GM12878 (cell line): Measurements from ENCODE around the gene OSBPL3. TPM values are rescaled to one million over a fixed set of nuclear protein-coding genes. Genes with fewer than 3 reads are reported as not detected.

Experiments
- BMI1 ChIP-seq: fragments of 450-650 bp; IDR thresholded peaks from 2 replicates; pipeline ENCODE4 v1.6.1; 2016; ENCODE audit warnings: mild to moderate bottlenecking, moderate library complexity, borderline replicate concordance
- CEBPB ChIP-seq, 2 experiments: fragments of 150-350 bp in 1 of 2; IDR thresholded peaks; 2 replicates each; pipeline ENCODE4 v1.6.1; 2012 to 2014; ENCODE audit warnings: low read depth in 2 of 2, low read length in 2 of 2, borderline replicate concordance in 1 of 2, inconsistent platforms in 1 of 2
- HDGF ChIP-seq: fragments of 450-650 bp; IDR thresholded peaks from 2 replicates; pipeline ENCODE4 v1.6.1; 2016; ENCODE audit warnings: antibody characterized with exemption
- KAT2A ChIP-seq: conservative IDR thresholded peaks from 2 replicates; pipeline ENCODE4 v1.6.1; 2011; ENCODE audit warnings: low read depth, low read length; ENCODE audit not compliant: control insufficient read depth
- MTA2 ChIP-seq: fragments of 450-650 bp; IDR thresholded peaks from 2 replicates; pipeline ENCODE4 v1.6.1; 2016; ENCODE audit warnings: low read depth, mild to moderate bottlenecking, moderate library complexity
- MYC ChIP-seq: IDR thresholded peaks from 2 replicates; pipeline ENCODE4 v1.6.1; 2011; ENCODE audit warnings: mild to moderate bottlenecking, low read length, moderate library complexity, inconsistent platforms; ENCODE audit not compliant: insufficient read depth, insufficient replicate concordance, insufficient read length, severe bottlenecking
- NFYB ChIP-seq: IDR thresholded peaks from 2 replicates; pipeline ENCODE4 v1.6.1; 2011; ENCODE audit warnings: low read depth, mild to moderate bottlenecking, low read length, improper control_type of control experiment, moderate library complexity; ENCODE audit not compliant: insufficient read depth
- PML ChIP-seq: IDR thresholded peaks from 2 replicates; pipeline ENCODE4 v1.6.1; 2012; ENCODE audit warnings: low read length, inconsistent platforms
- POLR2AphosphoS5 ChIP-seq: IDR thresholded peaks from 2 replicates; pipeline ENCODE4 v1.6.1; 2011; ENCODE audit warnings: mild to moderate bottlenecking, low read length, inconsistent platforms
- RELA ChIP-seq: fragments of 450-650 bp; IDR thresholded peaks from 2 replicates; pipeline ENCODE4 v1.8.0; 2014; ENCODE audit warnings: borderline replicate concordance; ENCODE audit not compliant: partially characterized antibody
- TARDBP ChIP-seq: IDR thresholded peaks from 2 replicates; pipeline ENCODE4 v1.6.1; 2016; ENCODE audit warnings: borderline replicate concordance
- TCF7 ChIP-seq: IDR thresholded peaks from 2 replicates; pipeline ENCODE4 v1.6.1; 2014; ENCODE audit warnings: antibody characterized with exemption, borderline replicate concordance
- ZNF622 ChIP-seq: fragments of 450-650 bp; IDR thresholded peaks from 2 replicates; pipeline ENCODE4 v1.6.1; 2017; ENCODE audit warnings: mild to moderate bottlenecking, inconsistent platforms
- polyA plus RNA-seq, 11 experiments: library from polyadenylated mRNA; depleted of rRNA in 4 of 11; unstranded in 6 of 11; stranded (reverse) in 5 of 11; fragments of >200 nt; fragmentation: Nextera tagmentation in 4 of 11; fragmentation: Illumina TruSeq in 1 of 11; extraction: Ambion mirVana in 4 of 11; extraction: Trizol in 1 of 11; gene quantifications; 1 replicate in 1 of 11; 2 replicates in 10 of 11; pipeline versions ENCODE4 v1.2.1 to v1.2.3, GENCODE V29; 2011 to 2016; ENCODE audit warnings: inconsistent platforms in 2 of 11, missing spikeins in 2 of 11, low read depth in 1 of 11
- total RNA-seq, 4 experiments: library from RNA; depleted of rRNA in 3 of 4; stranded (reverse); fragments of >200 nt in 3 of 4; fragmentation: Illumina TruSeq in 1 of 4; extraction: Trizol in 1 of 4; gene quantifications; 2 replicates each; pipeline versions ENCODE4 v1.2.1 to v1.2.3, GENCODE V29; 2013 to 2021
- TF ChIP-seq, protein P1 (sequence below): fragments of 450-650 bp; IDR thresholded peaks from 2 replicates; pipeline ENCODE4 v1.6.1; 2017; ENCODE audit warnings: mild to moderate bottlenecking, moderate library complexity
- TF ChIP-seq, protein P2 (sequence below): IDR thresholded peaks from 2 replicates; pipeline ENCODE4 v1.6.1; 2012; ENCODE audit warnings: improper control_type of control experiment, low read depth, low read length; ENCODE audit not compliant: insufficient replicate concordance
- TF ChIP-seq, protein P3 (sequence below): fragments of 450-650 bp; IDR thresholded peaks from 2 replicates; pipeline ENCODE4 v1.6.1; 2017; ENCODE audit warnings: mild to moderate bottlenecking, moderate library complexity

The OSBPL3 gene
- total and polyA plus RNA-seq, 10 of the 15 experiments (the other 5 are each of a cell fraction or from before 2014, with no cell fraction given) = 6.1 to 46.6 (median 27.0) TPM

GRCh38 chr7:24979863-24980533 lies at the start of gene OSBPL3 (continued):
- TF ChIP-seq, protein P1, sequence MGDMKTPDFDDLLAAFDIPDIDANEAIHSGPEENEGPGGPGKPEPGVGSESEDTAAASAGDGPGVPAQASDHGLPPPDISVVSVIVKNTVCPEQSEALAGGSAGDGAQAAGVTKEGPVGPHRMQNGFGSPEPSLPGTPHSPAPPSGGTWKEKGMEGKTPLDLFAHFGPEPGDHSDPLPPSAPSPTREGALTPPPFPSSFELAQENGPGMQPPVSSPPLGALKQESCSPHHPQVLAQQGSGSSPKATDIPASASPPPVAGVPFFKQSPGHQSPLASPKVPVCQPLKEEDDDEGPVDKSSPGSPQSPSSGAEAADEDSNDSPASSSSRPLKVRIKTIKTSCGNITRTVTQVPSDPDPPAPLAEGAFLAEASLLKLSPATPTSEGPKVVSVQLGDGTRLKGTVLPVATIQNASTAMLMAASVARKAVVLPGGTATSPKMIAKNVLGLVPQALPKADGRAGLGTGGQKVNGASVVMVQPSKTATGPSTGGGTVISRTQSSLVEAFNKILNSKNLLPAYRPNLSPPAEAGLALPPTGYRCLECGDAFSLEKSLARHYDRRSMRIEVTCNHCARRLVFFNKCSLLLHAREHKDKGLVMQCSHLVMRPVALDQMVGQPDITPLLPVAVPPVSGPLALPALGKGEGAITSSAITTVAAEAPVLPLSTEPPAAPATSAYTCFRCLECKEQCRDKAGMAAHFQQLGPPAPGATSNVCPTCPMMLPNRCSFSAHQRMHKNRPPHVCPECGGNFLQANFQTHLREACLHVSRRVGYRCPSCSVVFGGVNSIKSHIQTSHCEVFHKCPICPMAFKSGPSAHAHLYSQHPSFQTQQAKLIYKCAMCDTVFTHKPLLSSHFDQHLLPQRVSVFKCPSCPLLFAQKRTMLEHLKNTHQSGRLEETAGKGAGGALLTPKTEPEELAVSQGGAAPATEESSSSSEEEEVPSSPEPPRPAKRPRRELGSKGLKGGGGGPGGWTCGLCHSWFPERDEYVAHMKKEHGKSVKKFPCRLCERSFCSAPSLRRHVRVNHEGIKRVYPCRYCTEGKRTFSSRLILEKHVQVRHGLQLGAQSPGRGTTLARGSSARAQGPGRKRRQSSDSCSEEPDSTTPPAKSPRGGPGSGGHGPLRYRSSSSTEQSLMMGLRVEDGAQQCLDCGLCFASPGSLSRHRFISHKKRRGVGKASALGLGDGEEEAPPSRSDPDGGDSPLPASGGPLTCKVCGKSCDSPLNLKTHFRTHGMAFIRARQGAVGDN = no peak
- TF ChIP-seq TARDBP = peak; percentile 33; the same call in 1 of the 2 replicates
- TF ChIP-seq ZNF622 = no peak
- TF ChIP-seq, protein P2, sequence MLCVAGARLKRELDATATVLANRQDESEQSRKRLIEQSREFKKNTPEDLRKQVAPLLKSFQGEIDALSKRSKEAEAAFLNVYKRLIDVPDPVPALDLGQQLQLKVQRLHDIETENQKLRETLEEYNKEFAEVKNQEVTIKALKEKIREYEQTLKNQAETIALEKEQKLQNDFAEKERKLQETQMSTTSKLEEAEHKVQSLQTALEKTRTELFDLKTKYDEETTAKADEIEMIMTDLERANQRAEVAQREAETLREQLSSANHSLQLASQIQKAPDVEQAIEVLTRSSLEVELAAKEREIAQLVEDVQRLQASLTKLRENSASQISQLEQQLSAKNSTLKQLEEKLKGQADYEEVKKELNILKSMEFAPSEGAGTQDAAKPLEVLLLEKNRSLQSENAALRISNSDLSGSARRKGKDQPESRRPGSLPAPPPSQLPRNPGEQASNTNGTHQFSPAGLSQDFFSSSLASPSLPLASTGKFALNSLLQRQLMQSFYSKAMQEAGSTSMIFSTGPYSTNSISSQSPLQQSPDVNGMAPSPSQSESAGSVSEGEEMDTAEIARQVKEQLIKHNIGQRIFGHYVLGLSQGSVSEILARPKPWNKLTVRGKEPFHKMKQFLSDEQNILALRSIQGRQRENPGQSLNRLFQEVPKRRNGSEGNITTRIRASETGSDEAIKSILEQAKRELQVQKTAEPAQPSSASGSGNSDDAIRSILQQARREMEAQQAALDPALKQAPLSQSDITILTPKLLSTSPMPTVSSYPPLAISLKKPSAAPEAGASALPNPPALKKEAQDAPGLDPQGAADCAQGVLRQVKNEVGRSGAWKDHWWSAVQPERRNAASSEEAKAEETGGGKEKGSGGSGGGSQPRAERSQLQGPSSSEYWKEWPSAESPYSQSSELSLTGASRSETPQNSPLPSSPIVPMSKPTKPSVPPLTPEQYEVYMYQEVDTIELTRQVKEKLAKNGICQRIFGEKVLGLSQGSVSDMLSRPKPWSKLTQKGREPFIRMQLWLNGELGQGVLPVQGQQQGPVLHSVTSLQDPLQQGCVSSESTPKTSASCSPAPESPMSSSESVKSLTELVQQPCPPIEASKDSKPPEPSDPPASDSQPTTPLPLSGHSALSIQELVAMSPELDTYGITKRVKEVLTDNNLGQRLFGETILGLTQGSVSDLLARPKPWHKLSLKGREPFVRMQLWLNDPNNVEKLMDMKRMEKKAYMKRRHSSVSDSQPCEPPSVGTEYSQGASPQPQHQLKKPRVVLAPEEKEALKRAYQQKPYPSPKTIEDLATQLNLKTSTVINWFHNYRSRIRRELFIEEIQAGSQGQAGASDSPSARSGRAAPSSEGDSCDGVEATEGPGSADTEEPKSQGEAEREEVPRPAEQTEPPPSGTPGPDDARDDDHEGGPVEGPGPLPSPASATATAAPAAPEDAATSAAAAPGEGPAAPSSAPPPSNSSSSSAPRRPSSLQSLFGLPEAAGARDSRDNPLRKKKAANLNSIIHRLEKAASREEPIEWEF = no peak
- TF ChIP-seq TCF7 = no peak
- no peak for TF ChIP-seq MYC
- TF ChIP-seq KAT2A = no peak
- TF ChIP-seq BMI1 = no peak
- TF ChIP-seq RELA = no peak
- TF ChIP-seq CEBPB (IDR thresholded peaks at IDR 0.05; ENCODE audit: borderline replicate concordance in 1 of 2, low read depth in 2 of 2, low read length in 2 of 2) = no peak
- peak; percentile 80; the same call in 1 of the 2 replicates for TF ChIP-seq POLR2AphosphoS5
- peak; percentile 59; the same call in 1 of the 2 replicates for TF ChIP-seq HDGF
- no peak; the same call in 1 of the 2 replicates for TF ChIP-seq PML
- peak; percentile 52; the same call in 1 of the 2 replicates for TF ChIP-seq NFYB
- TF ChIP-seq, protein P3, sequence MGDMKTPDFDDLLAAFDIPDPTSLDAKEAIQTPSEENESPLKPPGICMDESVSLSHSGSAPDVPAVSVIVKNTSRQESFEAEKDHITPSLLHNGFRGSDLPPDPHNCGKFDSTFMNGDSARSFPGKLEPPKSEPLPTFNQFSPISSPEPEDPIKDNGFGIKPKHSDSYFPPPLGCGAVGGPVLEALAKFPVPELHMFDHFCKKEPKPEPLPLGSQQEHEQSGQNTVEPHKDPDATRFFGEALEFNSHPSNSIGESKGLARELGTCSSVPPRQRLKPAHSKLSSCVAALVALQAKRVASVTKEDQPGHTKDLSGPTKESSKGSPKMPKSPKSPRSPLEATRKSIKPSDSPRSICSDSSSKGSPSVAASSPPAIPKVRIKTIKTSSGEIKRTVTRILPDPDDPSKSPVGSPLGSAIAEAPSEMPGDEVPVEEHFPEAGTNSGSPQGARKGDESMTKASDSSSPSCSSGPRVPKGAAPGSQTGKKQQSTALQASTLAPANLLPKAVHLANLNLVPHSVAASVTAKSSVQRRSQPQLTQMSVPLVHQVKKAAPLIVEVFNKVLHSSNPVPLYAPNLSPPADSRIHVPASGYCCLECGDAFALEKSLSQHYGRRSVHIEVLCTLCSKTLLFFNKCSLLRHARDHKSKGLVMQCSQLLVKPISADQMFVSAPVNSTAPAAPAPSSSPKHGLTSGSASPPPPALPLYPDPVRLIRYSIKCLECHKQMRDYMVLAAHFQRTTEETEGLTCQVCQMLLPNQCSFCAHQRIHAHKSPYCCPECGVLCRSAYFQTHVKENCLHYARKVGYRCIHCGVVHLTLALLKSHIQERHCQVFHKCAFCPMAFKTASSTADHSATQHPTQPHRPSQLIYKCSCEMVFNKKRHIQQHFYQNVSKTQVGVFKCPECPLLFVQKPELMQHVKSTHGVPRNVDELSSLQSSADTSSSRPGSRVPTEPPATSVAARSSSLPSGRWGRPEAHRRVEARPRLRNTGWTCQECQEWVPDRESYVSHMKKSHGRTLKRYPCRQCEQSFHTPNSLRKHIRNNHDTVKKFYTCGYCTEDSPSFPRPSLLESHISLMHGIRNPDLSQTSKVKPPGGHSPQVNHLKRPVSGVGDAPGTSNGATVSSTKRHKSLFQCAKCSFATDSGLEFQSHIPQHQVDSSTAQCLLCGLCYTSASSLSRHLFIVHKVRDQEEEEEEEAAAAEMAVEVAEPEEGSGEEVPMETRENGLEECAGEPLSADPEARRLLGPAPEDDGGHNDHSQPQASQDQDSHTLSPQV = no peak
- TF ChIP-seq MTA2 = no peak
